BJ (cell line): Measurements from ENCODE around the gene NTN3. TPM values are rescaled to one million over a fixed set of nuclear protein-coding genes. Genes with fewer than 3 reads are reported as not detected.

Experiments
- CTCF ChIA-PET: fragments of 350-600 bp; formaldehyde crosslinking; extraction: SDS; loops from one replicate; lab custom pipeline; 2021; ENCODE audit warnings: antibody characterized with exemption, inconsistent platforms; lab: Yijun Ruan, JAX
- POLR2A ChIA-PET: fragments of 300-600 bp; sonication (Branson Sonifier 250); formaldehyde crosslinking; extraction: SDS; loops from one replicate; lab custom pipeline; 2021; ENCODE audit warnings: antibody characterized with exemption; lab: Charles Lee
- DNase-seq: peaks from one replicate; pipeline ENCODE4 v3.0.0-alpha.2; 2011; ENCODE audit warnings: low read depth
- H3K27me3 ChIP-seq: 2 replicates; pipeline ENCODE4 v1.6.0; 2011; ENCODE audit warnings: low read length; ENCODE audit not compliant: control insufficient read depth, insufficient read depth
- H3K36me3 ChIP-seq: 2 replicates; pipeline ENCODE4 v1.5.1; 2011; ENCODE audit warnings: low read length; ENCODE audit not compliant: control insufficient read depth, insufficient read depth
- H3K4me3 ChIP-seq: 2 replicates; pipeline ENCODE4 v1.5.1; 2011; ENCODE audit warnings: low read depth, mild to moderate bottlenecking, control low read depth, low read length
- polyA plus RNA-seq: library from polyadenylated mRNA; depleted of rRNA; stranded (reverse); fragments of >200 nt; gene quantifications from 2 replicates; pipeline ENCODE4 v1.2.3, GENCODE V29; 2011
- TF ChIP-seq, protein P1 (sequence below): IDR thresholded peaks from 2 replicates; pipeline ENCODE4 v1.5.1; 2011; ENCODE audit warnings: low read depth, mild to moderate bottlenecking, control low read depth, inconsistent platforms, low read length, moderate library complexity; ENCODE audit not compliant: insufficient read depth

NTN3 gene
- polyA plus RNA-seq, 1 experiment = 0.09 TPM

DNA sequence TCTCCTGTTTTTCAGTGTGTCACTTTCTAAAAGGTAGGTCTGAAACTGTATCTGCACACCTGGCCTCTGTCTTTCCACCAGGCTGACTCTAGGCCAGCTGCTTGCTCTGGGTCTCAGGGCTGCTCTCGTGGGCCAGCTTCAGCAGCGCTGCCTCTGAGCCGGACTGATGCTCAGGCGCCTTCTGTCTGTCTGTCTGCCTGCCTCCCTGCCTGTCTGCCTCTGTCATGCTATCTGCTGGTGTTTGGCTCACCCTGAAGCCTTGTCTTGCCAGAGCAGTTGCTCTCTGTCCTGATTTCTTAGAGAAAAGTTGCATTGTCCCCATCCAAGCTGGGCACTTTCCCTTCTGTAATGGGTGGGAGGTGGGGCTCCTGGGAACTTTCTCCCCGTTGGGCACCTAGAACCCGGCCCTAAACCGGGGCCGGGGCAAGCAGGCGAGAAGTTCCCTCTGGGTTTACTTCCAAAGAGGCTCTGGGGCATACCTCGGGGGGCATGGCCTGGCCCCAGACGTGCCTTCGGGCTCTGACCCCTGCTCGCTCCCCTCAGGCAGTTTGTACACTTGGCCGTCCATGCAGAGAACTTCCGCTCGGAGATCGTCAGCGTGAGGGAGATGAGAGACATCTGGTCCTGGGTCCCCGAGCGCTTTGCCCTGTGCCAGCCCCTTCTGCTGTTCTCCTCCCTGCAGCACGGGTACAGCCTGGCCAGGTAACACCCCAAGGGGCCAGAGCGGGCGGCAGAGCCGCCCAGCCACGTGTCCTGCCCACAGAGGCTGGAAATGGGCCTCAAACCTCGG, 26.8 kb downstream of the NTN3 start:
- ChIA-PET POLR2A (no interaction called here), CTCF (interaction anchor here (1.3 to 1.9 kb wide), 3 partner anchors 15 to 158 kb away, joined by 4 to 6 read pairs (median 5); partner anchors contain the start of gene ABCA3)
- no peak for DNase-seq
- H3K36me3 ChIP-seq = peaks cover 33% of the 10 kb centered on the region
- TF ChIP-seq, protein P1, sequence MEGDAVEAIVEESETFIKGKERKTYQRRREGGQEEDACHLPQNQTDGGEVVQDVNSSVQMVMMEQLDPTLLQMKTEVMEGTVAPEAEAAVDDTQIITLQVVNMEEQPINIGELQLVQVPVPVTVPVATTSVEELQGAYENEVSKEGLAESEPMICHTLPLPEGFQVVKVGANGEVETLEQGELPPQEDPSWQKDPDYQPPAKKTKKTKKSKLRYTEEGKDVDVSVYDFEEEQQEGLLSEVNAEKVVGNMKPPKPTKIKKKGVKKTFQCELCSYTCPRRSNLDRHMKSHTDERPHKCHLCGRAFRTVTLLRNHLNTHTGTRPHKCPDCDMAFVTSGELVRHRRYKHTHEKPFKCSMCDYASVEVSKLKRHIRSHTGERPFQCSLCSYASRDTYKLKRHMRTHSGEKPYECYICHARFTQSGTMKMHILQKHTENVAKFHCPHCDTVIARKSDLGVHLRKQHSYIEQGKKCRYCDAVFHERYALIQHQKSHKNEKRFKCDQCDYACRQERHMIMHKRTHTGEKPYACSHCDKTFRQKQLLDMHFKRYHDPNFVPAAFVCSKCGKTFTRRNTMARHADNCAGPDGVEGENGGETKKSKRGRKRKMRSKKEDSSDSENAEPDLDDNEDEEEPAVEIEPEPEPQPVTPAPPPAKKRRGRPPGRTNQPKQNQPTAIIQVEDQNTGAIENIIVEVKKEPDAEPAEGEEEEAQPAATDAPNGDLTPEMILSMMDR = no peak
- H3K4me3 ChIP-seq = no peak overlapping the region
- H3K27me3 ChIP-seq = no peaks in the 10 kb centered on the region

DNA sequence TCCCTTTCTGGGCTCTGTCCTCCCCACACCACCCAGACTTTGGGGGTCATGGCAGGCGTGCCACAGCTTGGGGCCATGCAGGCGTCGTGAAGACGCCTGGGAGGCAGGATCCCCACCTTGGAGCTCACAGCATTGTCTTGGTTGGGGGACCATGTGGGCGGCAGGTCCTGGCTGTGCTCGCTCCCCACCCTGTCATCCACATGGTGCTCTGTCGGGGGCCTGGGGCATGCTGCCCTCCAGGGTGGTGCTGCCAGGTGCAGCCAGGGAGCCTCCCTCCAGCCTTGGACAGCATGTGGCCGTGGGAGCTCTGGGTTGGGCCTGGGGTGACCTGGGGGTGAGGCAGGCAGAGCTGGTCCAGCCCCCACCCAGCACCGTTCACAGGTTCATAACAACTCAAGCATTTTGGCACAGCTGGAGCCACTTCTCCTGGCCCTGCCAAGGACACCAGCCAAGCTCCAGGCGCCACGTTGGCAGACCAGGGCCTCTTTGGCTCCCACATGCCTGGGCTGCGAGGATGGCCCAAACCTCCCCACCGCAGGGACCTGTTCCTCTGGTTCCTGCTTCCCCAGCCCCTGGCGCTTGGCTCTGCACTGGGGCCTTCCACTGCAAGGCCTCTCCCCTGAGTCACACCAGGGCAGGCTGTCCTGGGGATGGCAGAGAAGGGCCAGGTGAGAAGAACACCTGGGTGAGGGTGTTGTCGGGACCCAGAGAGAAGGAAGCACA, 27.6 kb downstream of the NTN3 start:
- POLR2A ChIA-PET = no interaction called here

DNA sequence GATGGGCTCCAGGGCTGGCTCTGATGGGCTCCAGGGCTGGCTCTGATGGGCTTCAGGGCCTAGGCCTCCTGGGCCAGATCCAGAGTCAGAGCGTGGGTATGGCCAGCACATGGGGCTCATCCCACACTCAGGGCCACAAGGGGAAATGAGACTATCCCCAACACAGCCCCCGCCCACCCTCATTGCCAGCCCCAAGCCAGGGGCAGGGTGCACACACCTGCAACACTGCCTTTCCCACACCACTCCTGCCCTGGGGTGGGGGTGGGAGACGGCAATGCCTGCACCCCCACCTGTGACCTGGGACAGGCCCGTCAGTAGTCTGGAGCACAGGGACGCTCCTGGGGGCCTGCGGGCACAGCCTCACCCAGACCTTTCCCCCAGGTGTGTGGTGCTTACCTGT, 28.4 kb downstream of the NTN3 start:
- no peak for DNase-seq
- ChIA-PET CTCF (interaction anchor here (2.2 to 3.8 kb wide), 4 partner anchors 14 to 248 kb away, joined by 5 to 63 read pairs (median 12); partner anchors contain the start of gene ECI1), POLR2A (no interaction called here)
- H3K36me3 ChIP-seq = peaks cover 33% of the 10 kb centered on the region
- no peak overlapping the region for H3K4me3 ChIP-seq
- H3K27me3 ChIP-seq = no peaks in the 10 kb centered on the region
- TF ChIP-seq, protein P1 = no peak

More for the DNA sequence above, 27.6 kb downstream of the NTN3 start:
- DNase-seq = no peak
- Histone ChIP-seq H3K27me3 (no peaks in the 10 kb centered on the region), H3K4me3 (no peak overlapping the region), H3K36me3 (peaks cover 33% of the 10 kb centered on the region)
- CTCF ChIA-PET = interaction anchor here (1.3 kb wide), 1 partner anchor 16 kb away, joined by 4 read pairs; no protein-coding TSS in a partner anchor
- TF ChIP-seq, protein P1 = no peak

DNA sequence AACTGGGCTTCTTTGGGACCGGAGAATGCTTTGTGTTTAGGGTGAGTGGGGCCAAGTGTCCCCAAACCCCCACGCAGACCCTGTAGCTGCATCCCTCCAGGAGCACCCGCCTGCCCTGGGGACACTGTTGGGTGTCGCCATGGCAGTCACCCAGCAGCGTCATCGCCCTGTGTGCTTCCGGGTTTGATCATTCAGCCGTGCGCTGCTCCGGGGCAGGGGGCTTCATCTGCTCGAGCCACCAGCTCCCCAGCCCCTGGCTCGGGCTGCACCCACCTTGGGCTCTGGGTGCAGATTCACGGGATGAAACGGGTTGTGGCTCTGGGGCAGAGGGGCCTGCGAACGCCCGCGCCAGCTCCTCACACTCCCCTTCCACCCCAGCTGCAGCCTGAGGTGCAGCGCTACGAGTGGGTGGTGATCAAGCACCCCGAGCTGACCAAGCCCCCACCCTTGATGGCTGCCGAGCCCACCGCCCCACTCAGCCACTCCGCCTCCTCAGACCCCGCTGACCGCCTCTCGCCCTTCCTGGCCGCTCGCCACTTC, 28.9 kb downstream of the NTN3 start:
- Histone ChIP-seq H3K27me3 (no peaks in the 10 kb centered on the region), H3K36me3 (peaks cover 33% of the 10 kb centered on the region), H3K4me3 (no peak overlapping the region)
- TF ChIP-seq, protein P1 = no peak
- CTCF ChIA-PET = interaction anchor here (0.7 to 3.8 kb wide), 7 partner anchors 8 to 248 kb away, joined by 3 to 63 read pairs (median 10); partner anchors contain the start of gene ECI1
- no peak for DNase-seq
- POLR2A ChIA-PET = no interaction called here
